Gastroesophageal sphincter (tissue), 4 donors: Measurements from ENCODE around the gene SLC9A3. TPM values are rescaled to one million over a fixed set of nuclear protein-coding genes. Genes with fewer than 3 reads are reported as not detected.

ENCODE experiments used
- ATAC-seq: fragments of 150-250 bp; one replicate; pipeline ENCODE4 v1.9.1; 2016; ENCODE audit warnings: mild to moderate bottlenecking, moderate library complexity
- H3K27ac ChIP-seq, 4 donors: fragments of 200-600 bp; sonication (generic) in 3 of 4; 1 replicate in 3 of 4; 2 replicates in 1 of 4; pipeline ENCODE4 v1.5.1; 2016 to 2019
- H3K27me3 ChIP-seq: fragments of 200-600 bp; sonication (generic); one replicate; pipeline ENCODE4 v1.5.1; 2019
- H3K36me3 ChIP-seq, 2 donors: fragments of 200-600 bp; sonication (generic); one replicate each; pipeline ENCODE4 v1.5.1; 2019; ENCODE audit warnings: control low read depth in 1 of 2
- H3K4me1 ChIP-seq, 3 donors: fragments of 200-600 bp; sonication (generic); 1 replicate in 2 of 3; 2 replicates in 1 of 3; pipeline ENCODE4 v1.5.1; 2016 to 2019; ENCODE audit warnings: control low read depth in 2 of 3
- H3K4me3 ChIP-seq, 2 donors: fragments of 200-600 bp; sonication (generic); one replicate each; pipeline ENCODE4 v1.5.1; 2019; ENCODE audit warnings: mild to moderate bottlenecking in 1 of 2, moderate library complexity in 1 of 2
- H3K9me3 ChIP-seq, 3 donors: fragments of 200-600 bp; sonication (generic); one replicate each; pipeline ENCODE4 v1.5.1; 2017 to 2019; ENCODE audit warnings: control low read depth in 2 of 3
- EP300 ChIP-seq: sonication (generic); formaldehyde crosslinking; IDR thresholded peaks from one replicate; pipeline ENCODE4 v1.6.1; 2017; ENCODE audit warnings: antibody characterized with exemption, mild to moderate bottlenecking
- POLR2A ChIP-seq, 2 donors: fragments of 450-650 bp; IDR thresholded peaks; one replicate each; pipeline ENCODE4 v1.6.1; 2017; ENCODE audit warnings: antibody characterized with exemption in 2 of 2, mild to moderate bottlenecking in 2 of 2, moderate library complexity in 1 of 2
- POLR2AphosphoS5 ChIP-seq: sonication (generic); formaldehyde crosslinking; IDR thresholded peaks from one replicate; pipeline ENCODE4 v1.6.1; 2017; ENCODE audit warnings: antibody characterized with exemption
- WGBS, 2 donors: methylation state at CpG; one replicate each; pipeline ENCODE4 v1.1.5; 2018; ENCODE audit warnings: low coverage in 1 of 2; 5-methylcytosine and 5-hydroxymethylcytosine counted together
- total RNA-seq, 4 donors: library from RNA; depleted of rRNA; stranded (reverse); fragments of >200 nt; gene quantifications; one replicate each; pipeline ENCODE4 v1.1.0, GENCODE V29; 2016
- TF ChIP-seq, protein P1 (sequence below), 4 experiments: fragments of 200-600 bp in 2 of 4; fragments of 450-650 bp in 2 of 4; sonication (generic) in 1 of 4; IDR thresholded peaks; one replicate each; pipeline ENCODE4 v1.5.1; 2017 to 2019; ENCODE audit warnings: antibody characterized with exemption in 4 of 4, mild to moderate bottlenecking in 2 of 4, moderate library complexity in 2 of 4

Gene SLC9A3
- total RNA-seq, 4 donors from 2014 or later: 2.6 to 3.9 (median 2.8) TPM

DNA sequence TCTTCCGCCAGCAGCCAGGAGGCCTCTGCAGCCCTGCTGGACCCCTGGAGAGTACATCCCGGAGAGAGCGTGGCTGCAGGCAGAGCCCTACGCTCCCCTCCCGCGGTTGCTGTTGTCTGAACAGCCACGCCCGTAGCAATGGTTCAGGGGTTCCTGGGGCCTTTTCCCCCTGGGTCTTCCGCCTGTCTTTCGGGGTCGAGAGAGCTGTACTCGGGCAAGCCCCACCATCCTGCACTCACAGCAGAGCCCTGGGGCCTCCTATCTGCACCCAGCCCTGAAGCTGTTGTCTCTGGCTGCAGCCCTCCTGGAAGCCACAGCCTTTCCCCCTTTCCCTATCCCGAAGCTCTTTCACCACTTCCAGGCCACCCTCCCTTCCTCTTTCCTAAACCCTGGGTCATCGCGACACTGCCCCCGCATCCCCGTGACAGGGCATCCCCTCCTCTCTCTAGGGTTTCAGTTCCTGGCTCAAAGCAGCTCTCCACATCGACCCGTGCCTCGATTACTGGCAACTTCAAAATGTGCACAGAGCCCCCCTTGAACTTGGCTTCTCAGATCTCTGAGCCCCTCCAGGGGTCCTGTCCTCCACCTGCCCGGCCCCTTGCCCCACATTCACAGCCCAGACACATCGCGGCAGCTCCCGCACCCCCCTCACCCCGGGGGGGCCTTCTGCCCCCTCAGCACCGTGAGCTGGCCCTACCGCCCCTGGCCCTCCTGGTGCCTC is 44.0 kb upstream of the SLC9A3 start:
- TF ChIP-seq EP300: no peak
- no peak for TF ChIP-seq POLR2AphosphoS5
- TF ChIP-seq POLR2A (IDR thresholded peaks at IDR 0.05): no peak
- TF ChIP-seq, protein P1, sequence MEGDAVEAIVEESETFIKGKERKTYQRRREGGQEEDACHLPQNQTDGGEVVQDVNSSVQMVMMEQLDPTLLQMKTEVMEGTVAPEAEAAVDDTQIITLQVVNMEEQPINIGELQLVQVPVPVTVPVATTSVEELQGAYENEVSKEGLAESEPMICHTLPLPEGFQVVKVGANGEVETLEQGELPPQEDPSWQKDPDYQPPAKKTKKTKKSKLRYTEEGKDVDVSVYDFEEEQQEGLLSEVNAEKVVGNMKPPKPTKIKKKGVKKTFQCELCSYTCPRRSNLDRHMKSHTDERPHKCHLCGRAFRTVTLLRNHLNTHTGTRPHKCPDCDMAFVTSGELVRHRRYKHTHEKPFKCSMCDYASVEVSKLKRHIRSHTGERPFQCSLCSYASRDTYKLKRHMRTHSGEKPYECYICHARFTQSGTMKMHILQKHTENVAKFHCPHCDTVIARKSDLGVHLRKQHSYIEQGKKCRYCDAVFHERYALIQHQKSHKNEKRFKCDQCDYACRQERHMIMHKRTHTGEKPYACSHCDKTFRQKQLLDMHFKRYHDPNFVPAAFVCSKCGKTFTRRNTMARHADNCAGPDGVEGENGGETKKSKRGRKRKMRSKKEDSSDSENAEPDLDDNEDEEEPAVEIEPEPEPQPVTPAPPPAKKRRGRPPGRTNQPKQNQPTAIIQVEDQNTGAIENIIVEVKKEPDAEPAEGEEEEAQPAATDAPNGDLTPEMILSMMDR (IDR thresholded peaks at IDR 0.05): no peak
- Histone ChIP-seq H3K36me3 (no peaks in the 10 kb centered on the region), H3K9me3 (peaks cover 0 to 4% (median 0%) of the 10 kb centered on the region in 3 donors), H3K27ac (no peak overlapping the region), H3K4me3 (no peak overlapping the region), H3K27me3 (peaks cover 79% of the 10 kb centered on the region), H3K4me1 (peaks cover 0 to 4% (median 0%) of the 10 kb centered on the region in 3 donors)
- no peak for ATAC-seq
- WGBS, 2 donors: 40 to 60% methylated on average over 10 to 11 of the region's 27 CpGs

DNA sequence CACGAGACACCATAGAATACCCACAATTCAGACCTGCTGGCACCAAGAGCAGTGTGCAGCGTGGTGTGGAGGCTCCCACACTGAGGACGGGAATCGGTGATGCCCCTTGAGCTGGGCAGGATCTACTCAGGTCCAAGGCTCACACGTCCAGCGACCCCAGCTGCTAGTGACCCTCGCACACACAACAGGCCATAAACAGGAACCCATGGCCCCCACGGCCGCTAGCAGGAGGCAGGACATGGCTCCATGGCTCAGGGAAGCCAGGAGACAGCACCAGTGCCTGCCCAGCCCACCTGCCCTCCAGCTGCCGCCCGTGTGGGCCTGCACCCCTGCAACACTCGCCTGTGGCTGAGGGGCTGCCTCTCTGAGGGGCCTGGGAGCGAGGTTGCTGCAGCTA is 43.4 kb upstream of the SLC9A3 start:
- Histone ChIP-seq H3K9me3 (peaks cover 0 to 4% (median 0%) of the 10 kb centered on the region in 3 donors), H3K36me3 (no peaks in the 10 kb centered on the region), H3K27ac (no peak overlapping the region), H3K27me3 (peaks cover 74% of the 10 kb centered on the region), H3K4me1 (peaks cover 0 to 4% (median 0%) of the 10 kb centered on the region in 3 donors), H3K4me3 (no peak overlapping the region)
- TF ChIP-seq EP300 (no peak), POLR2A (IDR thresholded peaks at IDR 0.05) (no peak), POLR2AphosphoS5 (no peak)
- TF ChIP-seq, protein P1 (IDR thresholded peaks at IDR 0.05): no peak
- no peak for ATAC-seq
- 61 to 79% methylated on average over 4 of the region's 13 CpGs for WGBS, 2 donors

DNA sequence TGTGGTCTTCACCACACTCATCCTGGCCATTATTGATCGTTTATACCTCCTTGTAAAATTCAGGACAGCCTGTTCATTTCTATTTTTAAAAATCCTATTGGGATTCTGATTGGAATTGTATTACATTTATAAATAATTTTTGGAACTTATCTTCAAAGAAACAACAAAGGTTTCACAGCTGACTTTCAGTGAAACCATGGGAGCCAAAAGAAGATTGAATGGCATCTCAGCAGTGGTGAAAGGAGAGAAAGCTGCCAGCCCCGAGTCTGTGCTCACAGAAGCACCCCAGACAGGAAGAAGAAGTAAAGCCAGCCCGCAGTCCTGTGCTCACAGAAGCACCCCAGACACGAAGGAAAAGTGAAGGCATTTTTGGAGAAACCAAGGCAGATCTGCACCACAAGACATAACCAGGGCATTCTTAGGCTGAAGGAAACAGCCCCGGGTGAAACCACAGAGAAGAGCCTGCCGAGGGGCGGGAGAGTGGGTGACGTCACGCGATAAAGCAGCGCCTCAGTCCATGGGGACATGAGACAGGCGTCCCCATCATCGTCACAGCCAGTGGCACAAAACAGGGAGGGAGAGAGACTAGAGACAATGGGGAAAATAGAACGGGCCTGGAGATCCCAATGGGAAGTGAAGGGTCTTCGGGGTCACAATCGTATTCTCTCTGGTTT is 42.5 kb upstream of the SLC9A3 start:
- Histone ChIP-seq H3K36me3 (no peaks in the 10 kb centered on the region), H3K9me3 (peaks cover 0 to 4% (median 0%) of the 10 kb centered on the region in 3 donors), H3K27ac (no peak overlapping the region), H3K4me1 (peaks cover 0 to 4% (median 0%) of the 10 kb centered on the region in 3 donors), H3K27me3 (peaks cover 72% of the 10 kb centered on the region), H3K4me3 (no peak overlapping the region)
- 77 to 80% methylated on average over 6 to 13 of the region's 16 CpGs for WGBS, 2 donors
- TF ChIP-seq POLR2A (IDR thresholded peaks at IDR 0.05) (no peak), EP300 (no peak)
- TF ChIP-seq, protein P1 (IDR thresholded peaks at IDR 0.05): no peak
- no peak for ATAC-seq

DNA sequence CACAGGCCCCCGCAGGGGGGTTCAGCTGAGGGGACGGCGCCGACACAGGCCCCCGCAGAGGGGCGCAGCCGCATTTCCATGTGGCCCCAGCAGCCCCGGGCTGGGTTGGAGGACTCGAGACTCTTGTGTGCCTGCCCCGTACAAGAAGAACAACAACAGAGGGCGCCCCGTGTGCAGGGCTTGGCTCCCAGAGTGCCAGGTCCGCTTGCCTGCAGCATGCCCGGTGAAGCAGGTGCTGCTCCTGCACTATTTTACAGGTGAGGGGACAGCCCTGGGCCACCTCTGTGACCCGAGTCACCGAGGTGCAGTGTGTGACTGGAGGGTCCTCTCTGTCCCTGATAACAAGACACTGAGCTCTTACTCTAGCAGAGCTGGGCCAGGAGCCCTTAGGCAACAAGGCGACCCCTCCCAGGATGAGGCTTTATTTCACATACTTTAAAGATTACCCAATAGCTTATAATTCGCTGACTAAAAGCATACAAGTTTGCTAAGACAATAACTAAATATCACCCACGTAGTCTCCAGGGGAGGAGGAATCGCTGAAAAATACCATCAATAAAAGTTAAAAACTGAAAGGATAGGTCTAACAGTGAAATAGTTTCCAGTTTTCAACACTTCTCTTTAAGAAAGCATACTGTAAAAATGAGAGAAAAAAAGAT is 41.7 kb upstream of the SLC9A3 start:
- Histone ChIP-seq H3K4me1 (peaks cover 0 to 4% (median 0%) of the 10 kb centered on the region in 3 donors), H3K4me3 (no peak overlapping the region), H3K9me3 (peaks cover 0 to 4% (median 0%) of the 10 kb centered on the region in 3 donors), H3K27me3 (peaks cover 73% of the 10 kb centered on the region), H3K27ac (no peak overlapping the region), H3K36me3 (no peaks in the 10 kb centered on the region)
- WGBS, 2 donors: 14 to 54% methylated on average over 1 to 3 of the region's 20 CpGs
- no peak for ATAC-seq
- TF ChIP-seq, protein P1 (IDR thresholded peaks at IDR 0.05): no peak
- TF ChIP-seq EP300: no peak
- TF ChIP-seq POLR2AphosphoS5: no peak
- TF ChIP-seq POLR2A (IDR thresholded peaks at IDR 0.05): no peak
